Ramos (cell line): ENCODE results near the gene UNC5A.

Source experiments
- in situ Hi-C: fragments of 300-500 bp; cut with MboI; formaldehyde crosslinking; loops from one replicate; pipeline ENCODE4 v1.14.3; 2022; ENCODE audit warnings: low sequenced_read_pairs; ENCODE audit not compliant: unreplicated experiment

The UNC5A gene

GRCh38 chr5:176798949-176799348 lies 11.4 kb upstream of the UNC5A start:
- in situ Hi-C loops, result no loop called here

GRCh38 chr5:176799488-176799887 lies 10.9 kb upstream of the UNC5A start:
- in situ Hi-C loops, result no loop called here

- in situ Hi-C loops, result no loop called here
Measured at GRCh38 chr5:176800024-176800423, 10.3 kb upstream of the UNC5A start.

- in situ Hi-C loops, result no loop called here
Measured at GRCh38 chr5:176802116-176802784, 8.1 kb upstream of the UNC5A start.

GRCh38 chr5:176803068-176803942 lies 7.1 kb upstream of the UNC5A start:
- in situ Hi-C loops, result no loop called here

- in situ Hi-C loops, result no loop called here
Measured at GRCh38 chr5:176803943-176804498, 6.3 kb upstream of the UNC5A start.

GRCh38 chr5:176806137-176806536 lies 4.2 kb upstream of the UNC5A start:
- in situ Hi-C loops, result no loop called here

- in situ Hi-C loops, result no loop called here
Measured at GRCh38 chr5:176809544-176810080, 747 bp upstream of the UNC5A start.

- in situ Hi-C loops, result no loop called here
Measured at GRCh38 chr5:176810687-176811501, 535 bp downstream of the UNC5A start.

- in situ Hi-C loops, result no loop called here
Measured at GRCh38 chr5:176812269-176813259, 2.2 kb downstream of the UNC5A start.

- in situ Hi-C loops, result no loop called here
Measured at GRCh38 chr5:176813587-176814312, 3.4 kb downstream of the UNC5A start.

GRCh38 chr5:176814313-176814685 lies 3.9 kb downstream of the UNC5A start:
- in situ Hi-C loops, result no loop called here

GRCh38 chr5:176814836-176815438 lies 4.6 kb downstream of the UNC5A start:
- in situ Hi-C loops, result no loop called here

GRCh38 chr5:176816043-176816745 lies 5.8 kb downstream of the UNC5A start:
- in situ Hi-C loops, result no loop called here

GRCh38 chr5:176816791-176817347 lies 6.5 kb downstream of the UNC5A start:
- in situ Hi-C loops, result no loop called here

GRCh38 chr5:176817369-176817840 lies 7.0 kb downstream of the UNC5A start:
- in situ Hi-C loops, result no loop called here

- in situ Hi-C loops, result no loop called here
Measured at GRCh38 chr5:176817841-176818377, 7.5 kb downstream of the UNC5A start.
